ENCODE results near the gene TTBK1.

TTBK1 gene

GRCh38 chr6:43204271-43205105 is 38.8 kb upstream of the TTBK1 start:
- no peak overlapping the region for H4K91ac ChIP-seq (ENCODE audit: low read depth, low read length)
- no peak overlapping the region for H2BK12ac ChIP-seq (ENCODE audit: low read length)
- no peak overlapping the region for H2BK120ac ChIP-seq (ENCODE audit: insufficient read depth, low read length, poor library complexity)
- H2AK5ac ChIP-seq (ENCODE audit: low read length) = no peak overlapping the region
- no peak overlapping the region for H4K12ac ChIP-seq (ENCODE audit: low read depth, low read length)
- no peak for DNase-seq
- no peaks in the 10 kb centered on the region for H3K4me1 ChIP-seq (ENCODE audit: control insufficient read depth in 1 of 2, insufficient read depth in 2 of 2, low read length in 2 of 2)
- no peaks in the 10 kb centered on the region for H3K9me3 ChIP-seq (ENCODE audit: insufficient read depth, low read depth, low read length)
- H2AFZ ChIP-seq (ENCODE audit: insufficient read depth, low read length, poor library complexity) = no peak overlapping the region
- peaks cover 12 to 23% of the 10 kb centered on the region in 2 experiments for H3K36me3 ChIP-seq (ENCODE audit: control insufficient read depth in 1 of 2, insufficient read depth in 2 of 2, low read length in 2 of 2)
- H3K23ac ChIP-seq (ENCODE audit: low read length) = no peak overlapping the region
- no peak overlapping the region for H3K18ac ChIP-seq (ENCODE audit: low read length)
- no peak overlapping the region for H2BK5ac ChIP-seq (ENCODE audit: low read depth, low read length, poor library complexity)
- WGBS (ENCODE audit: extremely low coverage, insufficient coverage, insufficient read length) = no CpG with 5 or more reads among the region's 23 CpGs
- no peak overlapping the region for H3K4me3 ChIP-seq (ENCODE audit: low read depth, low read length)
- H3K4me2 ChIP-seq (ENCODE audit: low read length) = no peak overlapping the region
- H3K27me3 ChIP-seq (ENCODE audit: insufficient read depth, low read length) = no peaks in the 10 kb centered on the region
- no peak overlapping the region for H4K8ac ChIP-seq (ENCODE audit: low read depth, low read length)
- H3K79me1 ChIP-seq (ENCODE audit: low read length) = no peaks in the 10 kb centered on the region
- no peak overlapping the region for H3K27ac ChIP-seq (ENCODE audit: low read depth, low read length)
- H3K79me2 ChIP-seq (ENCODE audit: control insufficient read depth, insufficient read depth, low read length, poor library complexity) = no peaks in the 10 kb centered on the region
- H3K4ac ChIP-seq (ENCODE audit: low read depth, low read length) = no peak overlapping the region
- no peak overlapping the region for H3K9ac ChIP-seq (ENCODE audit: low read length)
- H3K14ac ChIP-seq (ENCODE audit: low read length) = no peak overlapping the region

DNA sequence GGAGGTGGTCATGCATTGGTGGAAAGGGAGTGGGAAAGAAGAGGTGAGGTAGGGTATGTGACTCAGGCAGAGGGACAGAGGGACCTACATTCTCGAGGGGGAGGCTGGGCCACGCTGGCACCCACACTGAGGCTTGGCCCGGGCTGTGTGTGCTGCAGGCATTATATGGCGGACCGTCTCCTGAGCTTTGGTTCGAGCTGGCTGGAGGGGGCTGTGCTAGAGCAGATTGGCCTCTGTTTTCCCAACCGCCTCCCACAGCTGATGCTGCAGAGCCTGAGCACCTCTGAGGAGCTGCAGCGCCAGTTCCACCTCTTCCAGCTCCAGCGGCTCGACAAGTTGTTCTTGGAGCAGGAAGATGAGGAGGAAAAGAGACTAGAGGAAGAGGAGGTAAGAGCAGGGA is 37.4 kb upstream of the TTBK1 start:
- Histone ChIP-seq H3K23ac (ENCODE audit: low read length) (no peak overlapping the region), H3K4ac (ENCODE audit: low read depth, low read length) (no peak overlapping the region), H3K9ac (ENCODE audit: low read length) (no peak overlapping the region), H4K12ac (ENCODE audit: low read depth, low read length) (no peak overlapping the region), H3K4me2 (ENCODE audit: low read length) (no peak overlapping the region), H2BK120ac (ENCODE audit: insufficient read depth, low read length, poor library complexity) (no peak overlapping the region), H2AFZ (ENCODE audit: insufficient read depth, low read length, poor library complexity) (no peak overlapping the region), H2BK5ac (ENCODE audit: low read depth, low read length, poor library complexity) (no peak overlapping the region), H3K36me3 (ENCODE audit: control insufficient read depth in 1 of 2, insufficient read depth in 2 of 2, low read length in 2 of 2) (peaks cover 5 to 11% of the 10 kb centered on the region in 2 experiments), H4K91ac (ENCODE audit: low read depth, low read length) (no peak overlapping the region), H3K79me2 (ENCODE audit: control insufficient read depth, insufficient read depth, low read length, poor library complexity) (no peaks in the 10 kb centered on the region), H2BK12ac (ENCODE audit: low read length) (no peak overlapping the region), H3K4me3 (ENCODE audit: low read depth, low read length) (no peak overlapping the region), H3K27ac (ENCODE audit: low read depth, low read length) (no peak overlapping the region), H3K9me3 (ENCODE audit: insufficient read depth, low read depth, low read length) (no peaks in the 10 kb centered on the region), H4K8ac (ENCODE audit: low read depth, low read length) (no peak overlapping the region), H3K18ac (ENCODE audit: low read length) (no peak overlapping the region), H3K27me3 (ENCODE audit: insufficient read depth, low read length) (no peaks in the 10 kb centered on the region), H2AK5ac (ENCODE audit: low read length) (no peak overlapping the region), H3K14ac (ENCODE audit: low read length) (no peak overlapping the region), H3K4me1 (ENCODE audit: control insufficient read depth in 1 of 2, insufficient read depth in 2 of 2, low read length in 2 of 2) (no peaks in the 10 kb centered on the region), H3K79me1 (ENCODE audit: low read length) (no peaks in the 10 kb centered on the region)
- WGBS (ENCODE audit: extremely low coverage, insufficient coverage, insufficient read length) = no CpG with 5 or more reads among the region's 10 CpGs
- no peak for DNase-seq

DNA sequence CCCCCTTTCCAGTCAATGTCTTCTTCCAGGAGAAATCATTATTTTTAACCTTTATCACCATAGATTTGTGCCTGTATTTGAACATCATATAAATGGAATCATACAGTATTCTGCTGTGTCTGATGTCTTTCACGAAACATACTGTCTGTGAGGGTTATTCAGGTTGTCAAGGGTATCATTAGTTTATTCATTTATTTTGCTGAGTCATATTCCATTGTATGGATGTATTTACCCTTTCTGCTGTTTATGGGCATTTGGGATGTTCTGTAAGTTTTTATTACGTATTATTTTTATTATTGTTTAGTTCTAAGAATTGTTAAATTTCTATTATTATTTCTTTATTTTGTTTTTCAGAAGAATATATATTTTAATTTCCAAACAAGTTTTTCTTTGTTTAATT is 36.0 kb upstream of the TTBK1 start:
- no peak overlapping the region for H2AK5ac ChIP-seq (ENCODE audit: low read length)
- H3K27ac ChIP-seq (ENCODE audit: low read depth, low read length) = no peak overlapping the region
- peaks cover 5 to 10% of the 10 kb centered on the region in 2 experiments for H3K36me3 ChIP-seq (ENCODE audit: control insufficient read depth in 1 of 2, insufficient read depth in 2 of 2, low read length in 2 of 2)
- H3K79me1 ChIP-seq (ENCODE audit: low read length) = no peaks in the 10 kb centered on the region
- no peak overlapping the region for H4K12ac ChIP-seq (ENCODE audit: low read depth, low read length)
- no peak for DNase-seq
- no peak overlapping the region for H3K4me3 ChIP-seq (ENCODE audit: low read depth, low read length)
- no peak overlapping the region for H3K23ac ChIP-seq (ENCODE audit: low read length)
- H3K79me2 ChIP-seq (ENCODE audit: control insufficient read depth, insufficient read depth, low read length, poor library complexity) = no peaks in the 10 kb centered on the region
- no peak overlapping the region for H3K4me2 ChIP-seq (ENCODE audit: low read length)
- no peak overlapping the region for H3K9ac ChIP-seq (ENCODE audit: low read length)
- H2AFZ ChIP-seq (ENCODE audit: insufficient read depth, low read length, poor library complexity) = no peak overlapping the region
- no peaks in the 10 kb centered on the region for H3K4me1 ChIP-seq (ENCODE audit: control insufficient read depth in 1 of 2, insufficient read depth in 2 of 2, low read length in 2 of 2)
- H2BK12ac ChIP-seq (ENCODE audit: low read length) = no peak overlapping the region
- no peak overlapping the region for H4K91ac ChIP-seq (ENCODE audit: low read depth, low read length)
- WGBS (ENCODE audit: extremely low coverage, insufficient coverage, insufficient read length) = no CpG with 5 or more reads among the region's 2 CpGs
- no peak overlapping the region for H2BK5ac ChIP-seq (ENCODE audit: low read depth, low read length, poor library complexity)
- H2BK120ac ChIP-seq (ENCODE audit: insufficient read depth, low read length, poor library complexity) = no peak overlapping the region
- H4K8ac ChIP-seq (ENCODE audit: low read depth, low read length) = no peak overlapping the region
- H3K18ac ChIP-seq (ENCODE audit: low read length) = no peak overlapping the region
- H3K14ac ChIP-seq (ENCODE audit: low read length) = no peak overlapping the region
- H3K27me3 ChIP-seq (ENCODE audit: insufficient read depth, low read length) = no peaks in the 10 kb centered on the region
- H3K4ac ChIP-seq (ENCODE audit: low read depth, low read length) = no peak overlapping the region
- H3K9me3 ChIP-seq (ENCODE audit: insufficient read depth, low read depth, low read length) = no peaks in the 10 kb centered on the region

GRCh38 chr6:43211955-43212354 is 31.3 kb upstream of the TTBK1 start:
- Histone ChIP-seq H3K23ac (ENCODE audit: low read length) (no peak overlapping the region), H3K4ac (ENCODE audit: low read depth, low read length) (no peak overlapping the region), H3K27me3 (ENCODE audit: insufficient read depth, low read length) (no peaks in the 10 kb centered on the region), H4K8ac (ENCODE audit: low read depth, low read length) (no peak overlapping the region), H3K4me3 (ENCODE audit: low read depth, low read length) (no peak overlapping the region), H3K4me1 (ENCODE audit: control insufficient read depth in 1 of 2, insufficient read depth in 2 of 2, low read length in 2 of 2) (no peaks in the 10 kb centered on the region), H3K27ac (ENCODE audit: low read depth, low read length) (no peak overlapping the region), H4K12ac (ENCODE audit: low read depth, low read length) (no peak overlapping the region), H3K79me2 (ENCODE audit: control insufficient read depth, insufficient read depth, low read length, poor library complexity) (no peaks in the 10 kb centered on the region), H2AFZ (ENCODE audit: insufficient read depth, low read length, poor library complexity) (no peak overlapping the region), H3K9ac (ENCODE audit: low read length) (no peak overlapping the region), H3K4me2 (ENCODE audit: low read length) (no peak overlapping the region), H3K9me3 (ENCODE audit: insufficient read depth, low read depth, low read length) (no peaks in the 10 kb centered on the region), H2BK12ac (ENCODE audit: low read length) (no peak overlapping the region), H4K91ac (ENCODE audit: low read depth, low read length) (no peak overlapping the region), H3K18ac (ENCODE audit: low read length) (no peak overlapping the region), H3K36me3 (ENCODE audit: control insufficient read depth in 1 of 2, insufficient read depth in 2 of 2, low read length in 2 of 2) (peaks cover 15 to 22% of the 10 kb centered on the region in 2 experiments), H3K14ac (ENCODE audit: low read length) (no peak overlapping the region), H2AK5ac (ENCODE audit: low read length) (no peak overlapping the region), H3K79me1 (ENCODE audit: low read length) (no peaks in the 10 kb centered on the region), H2BK120ac (ENCODE audit: insufficient read depth, low read length, poor library complexity) (no peak overlapping the region), H2BK5ac (ENCODE audit: low read depth, low read length, poor library complexity) (no peak overlapping the region)
- no peak for DNase-seq
- no CpG with 5 or more reads among the region's 1 CpG for WGBS (ENCODE audit: extremely low coverage, insufficient coverage, insufficient read length)

All from trophoblast cell (in vitro differentiated cells and primary cell).